OCI-LY3 (cell line): ENCODE results near the gene HYOU1.

Experiments
- EZH2phosphoT487 ChIP-seq: fragments of 200-600 bp; shearing (Covaris generic); IDR thresholded peaks from 2 replicates; pipeline ENCODE4 v1.6.1; 2018; ENCODE audit warnings: antibody characterized with exemption, mixed run types, low read depth
- TF ChIP-seq, protein P1 (sequence below): fragments of 200-600, 300-600 bp; sonication (generic); IDR thresholded peaks from 2 replicates; pipeline ENCODE4 v1.5.1; 2014; ENCODE audit warnings: antibody characterized with exemption, low read length, low read depth

DNA sequence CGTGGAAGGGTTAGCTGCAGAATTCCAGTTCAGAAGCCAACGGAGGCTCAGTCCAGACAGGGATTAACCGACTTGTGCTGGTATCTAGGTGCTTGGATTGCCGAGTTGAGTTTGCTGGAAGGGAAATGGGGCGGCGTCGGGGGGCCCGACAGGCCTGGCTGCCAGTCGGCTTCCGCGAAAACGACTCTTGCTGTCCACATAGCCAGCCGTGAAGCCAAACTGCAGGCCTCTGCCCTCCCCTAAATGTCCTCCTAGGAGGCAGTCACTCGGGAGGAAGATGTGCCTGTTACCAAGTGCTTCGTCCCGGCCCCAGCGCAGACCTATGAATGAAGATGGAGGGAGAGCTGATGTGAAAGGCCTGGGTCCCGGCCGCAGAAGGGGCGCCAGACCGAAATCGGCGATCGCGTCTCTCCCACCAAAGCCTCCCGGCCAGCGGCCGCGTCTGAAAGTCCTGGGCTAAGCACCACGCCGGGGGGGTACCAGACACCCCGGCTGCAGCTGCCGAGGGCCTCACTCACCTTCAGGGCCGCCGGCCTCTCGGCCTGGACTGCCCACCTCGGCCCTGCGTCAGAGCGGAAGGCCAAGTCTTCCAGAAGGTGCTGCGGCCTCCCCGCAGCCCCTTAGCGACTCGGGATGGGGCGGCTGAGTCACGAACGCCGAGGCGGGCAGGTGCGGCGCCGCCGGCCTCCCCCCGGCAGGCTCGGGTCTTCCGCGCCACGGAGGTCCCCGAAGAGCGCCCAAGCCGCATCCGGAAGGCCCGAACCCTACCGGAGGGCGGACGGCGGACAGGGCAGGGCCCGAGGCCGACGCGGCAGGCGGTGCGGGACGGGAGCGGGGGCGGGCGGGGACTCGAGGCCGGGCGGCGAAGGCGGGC is 37.2 kb upstream of the HYOU1 start:
- TF ChIP-seq, protein P1, sequence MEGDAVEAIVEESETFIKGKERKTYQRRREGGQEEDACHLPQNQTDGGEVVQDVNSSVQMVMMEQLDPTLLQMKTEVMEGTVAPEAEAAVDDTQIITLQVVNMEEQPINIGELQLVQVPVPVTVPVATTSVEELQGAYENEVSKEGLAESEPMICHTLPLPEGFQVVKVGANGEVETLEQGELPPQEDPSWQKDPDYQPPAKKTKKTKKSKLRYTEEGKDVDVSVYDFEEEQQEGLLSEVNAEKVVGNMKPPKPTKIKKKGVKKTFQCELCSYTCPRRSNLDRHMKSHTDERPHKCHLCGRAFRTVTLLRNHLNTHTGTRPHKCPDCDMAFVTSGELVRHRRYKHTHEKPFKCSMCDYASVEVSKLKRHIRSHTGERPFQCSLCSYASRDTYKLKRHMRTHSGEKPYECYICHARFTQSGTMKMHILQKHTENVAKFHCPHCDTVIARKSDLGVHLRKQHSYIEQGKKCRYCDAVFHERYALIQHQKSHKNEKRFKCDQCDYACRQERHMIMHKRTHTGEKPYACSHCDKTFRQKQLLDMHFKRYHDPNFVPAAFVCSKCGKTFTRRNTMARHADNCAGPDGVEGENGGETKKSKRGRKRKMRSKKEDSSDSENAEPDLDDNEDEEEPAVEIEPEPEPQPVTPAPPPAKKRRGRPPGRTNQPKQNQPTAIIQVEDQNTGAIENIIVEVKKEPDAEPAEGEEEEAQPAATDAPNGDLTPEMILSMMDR, result no peak
- TF ChIP-seq EZH2phosphoT487, result no peak
